ENCODE results near the gene PCOLCE2.
A peak's percentile ranks its signal among the peaks of the same experiment; 100 is the strongest.

Gene PCOLCE2

GRCh38 chr3:142863010-142863817, 25.7 kb downstream of the PCOLCE2 start:
- no peak overlapping the region for H3K27ac ChIP-seq
- TF ChIP-seq, protein P1, sequence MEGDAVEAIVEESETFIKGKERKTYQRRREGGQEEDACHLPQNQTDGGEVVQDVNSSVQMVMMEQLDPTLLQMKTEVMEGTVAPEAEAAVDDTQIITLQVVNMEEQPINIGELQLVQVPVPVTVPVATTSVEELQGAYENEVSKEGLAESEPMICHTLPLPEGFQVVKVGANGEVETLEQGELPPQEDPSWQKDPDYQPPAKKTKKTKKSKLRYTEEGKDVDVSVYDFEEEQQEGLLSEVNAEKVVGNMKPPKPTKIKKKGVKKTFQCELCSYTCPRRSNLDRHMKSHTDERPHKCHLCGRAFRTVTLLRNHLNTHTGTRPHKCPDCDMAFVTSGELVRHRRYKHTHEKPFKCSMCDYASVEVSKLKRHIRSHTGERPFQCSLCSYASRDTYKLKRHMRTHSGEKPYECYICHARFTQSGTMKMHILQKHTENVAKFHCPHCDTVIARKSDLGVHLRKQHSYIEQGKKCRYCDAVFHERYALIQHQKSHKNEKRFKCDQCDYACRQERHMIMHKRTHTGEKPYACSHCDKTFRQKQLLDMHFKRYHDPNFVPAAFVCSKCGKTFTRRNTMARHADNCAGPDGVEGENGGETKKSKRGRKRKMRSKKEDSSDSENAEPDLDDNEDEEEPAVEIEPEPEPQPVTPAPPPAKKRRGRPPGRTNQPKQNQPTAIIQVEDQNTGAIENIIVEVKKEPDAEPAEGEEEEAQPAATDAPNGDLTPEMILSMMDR (conservative IDR thresholded peaks at IDR 0.05), result no peak

- no peak overlapping the region for H3K27ac ChIP-seq
- TF ChIP-seq, protein P1 (conservative IDR thresholded peaks at IDR 0.05), result no peak
Measured at GRCh38 chr3:142861926-142862325, 27.0 kb downstream of the PCOLCE2 start.

- H3K27ac ChIP-seq, result no peak overlapping the region
- TF ChIP-seq, protein P1 (conservative IDR thresholded peaks at IDR 0.05), result no peak
Measured at GRCh38 chr3:142858043-142858442, 30.8 kb downstream of the PCOLCE2 start.

DNA sequence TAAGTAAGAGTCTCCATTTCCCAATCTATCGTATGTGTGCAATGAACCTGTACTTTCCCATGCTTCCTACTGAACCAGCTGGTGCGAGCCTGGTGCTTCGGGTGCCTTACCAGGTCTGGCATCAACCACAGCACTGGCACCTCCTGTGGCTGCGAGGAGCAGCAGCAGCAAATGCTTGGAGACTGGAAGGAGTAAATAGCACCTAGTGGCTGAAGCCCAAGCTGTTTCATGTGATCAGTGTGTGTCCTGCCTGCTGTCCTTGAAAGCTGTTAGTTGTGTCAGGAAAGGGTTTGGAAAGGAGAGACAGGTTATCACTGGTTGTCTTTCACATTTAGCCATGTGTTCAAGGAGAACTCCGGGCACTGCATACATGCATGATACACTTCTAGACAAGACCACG, 31.8 kb downstream of the PCOLCE2 start:
- TF ChIP-seq, protein P1 (conservative IDR thresholded peaks at IDR 0.05), result peak; percentile 58
- no peak overlapping the region for H3K27ac ChIP-seq

GRCh38 chr3:142853270-142854168, 35.4 kb downstream of the PCOLCE2 start:
- TF ChIP-seq, protein P1 (conservative IDR thresholded peaks at IDR 0.05), result no peak
- no peak overlapping the region for H3K27ac ChIP-seq

DNA sequence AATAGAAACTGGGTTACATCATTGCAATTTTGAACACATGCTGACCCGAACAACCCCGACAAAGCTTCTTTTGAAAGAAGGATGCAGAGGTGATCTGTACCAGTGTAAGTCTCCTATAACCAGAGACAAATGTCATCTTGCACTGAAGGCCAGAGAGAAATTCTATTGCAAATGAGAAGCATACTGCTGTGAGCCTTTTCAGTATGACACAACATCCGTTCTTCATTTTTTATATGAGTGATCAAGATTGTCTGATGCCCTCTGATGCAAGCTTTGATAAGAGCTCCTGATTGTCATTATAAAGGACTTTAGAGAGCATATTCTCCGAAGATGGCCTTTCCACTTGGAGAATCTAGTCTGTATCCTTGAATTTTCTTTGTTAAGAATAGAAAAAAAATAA, 36.9 kb downstream of the PCOLCE2 start:
- TF ChIP-seq, protein P1 (conservative IDR thresholded peaks at IDR 0.05), result no peak
- H3K27ac ChIP-seq, result no peak overlapping the region

DNA sequence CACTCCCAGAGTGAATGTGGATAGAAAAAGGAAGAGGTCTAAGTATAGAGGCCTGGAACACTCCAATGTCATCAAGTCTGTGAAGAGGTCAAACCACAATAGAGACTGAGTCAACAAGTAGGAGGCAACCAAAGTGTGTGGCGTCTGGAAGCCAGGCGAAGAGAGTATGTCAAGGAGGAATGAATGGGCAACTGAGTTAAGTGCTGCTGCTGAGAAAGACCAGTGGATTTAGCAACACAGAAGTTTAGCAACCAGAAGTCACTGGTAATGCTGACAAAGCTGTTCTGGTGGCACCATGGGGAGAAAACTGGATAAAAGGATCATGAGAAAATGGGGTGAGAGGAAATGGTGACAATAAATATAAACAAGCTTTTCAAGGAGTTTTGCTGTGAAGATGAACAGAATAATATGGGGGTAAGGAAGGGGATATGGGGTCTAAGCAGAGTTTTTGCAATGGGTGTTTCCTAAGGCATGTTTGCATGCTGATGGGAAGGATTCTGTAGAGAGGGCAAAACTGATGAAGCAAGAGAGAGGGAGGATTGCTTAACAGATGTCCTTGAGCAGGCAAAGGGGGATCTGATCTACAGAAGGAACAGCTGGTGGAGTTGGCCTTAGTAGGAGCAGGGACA, 38.4 kb downstream of the PCOLCE2 start:
- no peak overlapping the region for H3K27ac ChIP-seq
- TF ChIP-seq, protein P1 (conservative IDR thresholded peaks at IDR 0.05), result no peak
